DMS153 treated with DMSO at 0.1 percent for 48 hours (cell line): ENCODE measurements around the gene KSR1.

Source experiments
- DNase-seq: peaks from one replicate; lab custom pipeline; 2025; ENCODE audit not compliant: unreplicated experiment; lab: John Stamatoyannopoulos, UW

The KSR1 gene

GRCh38 chr17:27533874-27534815 lies 77.9 kb downstream of the KSR1 start:
- no peak for DNase-seq

- DNase-seq = no peak
Observed at GRCh38 chr17:27535178-27535928, 79.1 kb downstream of the KSR1 start.

- DNase-seq = no peak
Observed at GRCh38 chr17:27535975-27536374, 79.7 kb downstream of the KSR1 start.

- DNase-seq = no peak
Observed at GRCh38 chr17:27536781-27537180, 80.5 kb downstream of the KSR1 start.

- no peak for DNase-seq
Observed at GRCh38 chr17:27538156-27538955, 82.1 kb downstream of the KSR1 start.

DNA sequence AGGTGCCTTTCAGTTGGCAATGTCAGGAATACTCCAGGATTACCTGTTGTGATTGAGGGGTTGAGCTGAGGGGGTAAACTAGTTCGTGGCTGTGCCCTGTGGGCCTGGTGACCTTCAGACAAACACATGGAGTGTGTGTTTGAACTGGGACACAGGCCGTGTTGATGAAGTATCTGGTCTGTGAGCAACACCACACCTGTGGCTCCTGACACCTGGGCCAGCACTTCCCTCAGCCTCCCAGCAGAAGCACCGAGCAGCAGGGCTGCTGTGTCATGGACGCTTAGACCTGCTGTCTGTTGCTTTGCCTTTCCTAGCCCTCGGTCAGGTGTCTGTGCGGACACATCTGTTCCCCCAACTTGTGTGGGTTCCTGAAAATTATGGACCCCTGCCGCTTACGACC lies 82.9 kb downstream of the KSR1 start:
- no peak for DNase-seq

- DNase-seq = no peak
Observed at GRCh38 chr17:27539794-27540317, 83.6 kb downstream of the KSR1 start.

DNA sequence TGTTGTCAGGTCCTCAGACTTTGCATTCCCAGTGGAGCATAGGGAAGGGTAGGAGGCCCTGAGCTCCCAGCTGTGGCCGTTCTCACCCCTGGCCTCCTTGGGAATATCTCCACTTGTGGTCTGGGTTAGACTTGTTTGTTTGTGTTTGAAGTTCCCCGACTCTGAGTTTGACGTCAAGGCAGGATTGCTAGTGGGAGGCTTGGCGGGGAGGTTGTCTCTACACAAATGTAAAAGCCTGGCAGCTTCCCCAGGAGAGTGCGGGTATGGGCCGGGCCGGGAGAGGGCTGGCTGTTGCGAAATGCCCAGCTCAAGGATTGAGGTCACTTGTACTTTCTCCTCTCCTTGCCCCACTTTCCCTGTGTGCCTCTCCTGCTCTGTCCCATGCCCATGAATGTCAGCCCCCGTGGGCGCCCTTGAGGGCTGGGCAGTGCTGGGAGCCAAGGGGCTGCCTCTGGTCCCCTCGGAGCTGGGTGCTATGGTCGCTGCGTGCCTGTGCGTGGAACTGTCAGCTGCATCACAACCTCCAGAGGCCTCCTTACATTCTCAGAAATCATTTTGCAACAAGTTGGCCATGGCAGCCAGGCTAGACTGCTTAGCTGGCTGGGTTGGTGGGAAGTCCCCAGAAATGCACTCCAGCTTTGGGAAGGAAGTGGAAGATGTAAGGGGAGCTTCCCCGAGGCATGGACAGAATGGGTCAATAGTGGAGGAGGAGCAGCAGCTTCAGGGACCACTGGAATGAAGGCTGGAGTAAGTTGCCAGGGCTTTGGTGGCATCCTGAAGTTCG lies 84.3 kb downstream of the KSR1 start:
- DNase-seq = no peak

DNA sequence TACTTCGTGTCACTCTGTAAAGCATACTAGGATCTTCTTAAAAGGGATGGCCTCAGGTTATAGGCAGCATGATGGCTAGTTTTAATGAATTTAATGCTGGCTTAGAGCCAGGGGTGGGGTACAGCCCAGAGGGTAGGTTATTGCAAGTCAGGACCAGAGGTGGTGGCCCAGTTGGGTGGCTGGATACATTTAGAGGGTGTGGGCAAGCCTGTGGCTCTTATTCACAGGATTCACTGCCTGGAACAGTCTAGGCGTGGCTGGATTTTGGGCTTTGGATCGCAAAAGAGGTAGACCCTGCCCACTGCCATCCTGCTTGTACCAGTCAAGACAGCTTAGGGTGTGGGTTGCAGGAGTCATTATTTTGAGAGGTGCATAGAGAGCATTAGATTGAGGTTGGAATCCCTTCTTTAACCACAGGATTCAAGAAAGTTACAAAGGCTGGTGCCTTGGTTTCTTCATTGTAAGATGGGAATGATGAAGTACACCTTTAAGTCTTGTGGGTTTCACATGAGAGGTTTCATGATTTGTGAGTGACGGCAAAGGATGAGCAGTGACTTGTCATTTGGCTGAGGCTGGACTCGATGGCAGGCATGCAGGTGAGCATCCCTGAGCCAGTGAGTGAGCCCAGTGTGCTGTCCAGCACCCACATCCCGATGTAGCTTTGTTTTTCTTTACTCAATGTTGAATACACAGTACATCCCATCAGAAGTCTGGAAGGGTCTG lies 85.2 kb downstream of the KSR1 start:
- DNase-seq = no peak

- DNase-seq = no peak
Observed at GRCh38 chr17:27542841-27543463, 86.7 kb downstream of the KSR1 start.

- DNase-seq = no peak
Observed at GRCh38 chr17:27543464-27543856, 87.2 kb downstream of the KSR1 start.

GRCh38 chr17:27543958-27544349 lies 87.7 kb downstream of the KSR1 start:
- DNase-seq = no peak

- DNase-seq = no peak
Observed at GRCh38 chr17:27544350-27545131, 88.3 kb downstream of the KSR1 start.

DNA sequence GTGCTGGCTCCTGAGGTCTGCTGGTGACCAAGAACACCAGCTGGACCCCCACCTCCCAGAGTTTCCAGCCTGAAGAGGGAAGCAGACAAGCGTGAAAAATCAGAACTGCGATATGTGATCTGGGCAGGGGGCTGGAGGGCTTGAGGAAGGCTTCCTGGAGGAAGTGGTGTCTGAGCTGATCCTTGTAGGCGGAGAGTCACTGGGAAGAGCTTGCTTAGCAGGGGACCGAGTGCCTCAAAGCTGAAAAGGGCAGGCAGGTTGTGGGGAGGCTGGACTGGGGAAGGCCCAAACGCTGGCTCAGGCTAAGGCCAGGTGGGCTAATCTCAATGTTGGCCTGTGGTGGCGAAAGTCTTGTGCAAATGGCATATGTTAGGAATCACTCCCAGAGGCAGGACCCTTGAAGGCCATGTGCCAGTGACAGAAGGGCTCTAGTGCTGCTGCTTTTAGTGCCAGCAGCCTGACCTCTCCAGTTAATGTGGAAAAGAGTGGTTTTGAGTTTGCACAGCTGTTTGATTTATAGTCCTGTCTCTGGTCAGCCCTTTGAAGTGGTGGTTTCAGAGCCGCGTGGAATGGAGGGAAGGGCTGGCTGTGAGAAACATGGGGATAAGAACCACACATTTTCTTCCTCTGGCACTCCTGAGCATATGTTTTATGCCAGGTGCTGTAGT lies 89.4 kb downstream of the KSR1 start:
- DNase-seq = peak; percentile 38

DNA sequence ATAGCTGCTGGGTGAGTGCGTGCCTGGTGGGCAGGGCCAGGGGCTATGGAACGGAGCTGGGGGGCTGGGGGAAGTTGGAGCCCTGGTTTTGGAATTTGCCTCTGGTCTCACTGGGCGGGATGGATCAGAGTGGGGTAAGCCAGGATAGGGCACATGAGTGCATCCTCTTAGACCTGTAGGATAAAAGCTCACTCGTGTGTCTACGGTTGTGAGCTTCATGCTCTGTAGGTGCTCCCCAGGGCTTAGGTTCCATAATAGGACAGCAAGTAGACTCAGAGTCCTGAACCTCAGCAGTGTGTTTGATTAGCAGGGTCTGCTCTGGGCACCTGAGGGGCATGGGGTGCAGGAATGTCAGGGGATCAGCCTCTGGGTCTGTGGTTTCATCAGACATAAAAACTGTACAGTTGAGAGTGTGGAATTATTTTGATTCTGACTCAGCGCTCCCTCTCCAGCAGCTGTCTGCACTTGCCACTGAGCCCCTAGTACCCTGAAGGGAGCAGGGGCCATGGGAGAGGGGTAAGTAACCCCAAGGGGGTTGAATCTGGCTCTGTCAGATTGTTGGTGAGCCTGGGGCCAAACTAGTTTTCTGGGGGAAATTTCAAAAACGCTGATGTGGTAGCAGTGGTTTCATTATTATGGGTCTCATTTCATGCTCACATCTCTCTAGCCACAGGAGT lies 90.5 kb downstream of the KSR1 start:
- DNase-seq = no peak

- no peak for DNase-seq
Observed at GRCh38 chr17:27547301-27547683, 91.0 kb downstream of the KSR1 start.

DNA sequence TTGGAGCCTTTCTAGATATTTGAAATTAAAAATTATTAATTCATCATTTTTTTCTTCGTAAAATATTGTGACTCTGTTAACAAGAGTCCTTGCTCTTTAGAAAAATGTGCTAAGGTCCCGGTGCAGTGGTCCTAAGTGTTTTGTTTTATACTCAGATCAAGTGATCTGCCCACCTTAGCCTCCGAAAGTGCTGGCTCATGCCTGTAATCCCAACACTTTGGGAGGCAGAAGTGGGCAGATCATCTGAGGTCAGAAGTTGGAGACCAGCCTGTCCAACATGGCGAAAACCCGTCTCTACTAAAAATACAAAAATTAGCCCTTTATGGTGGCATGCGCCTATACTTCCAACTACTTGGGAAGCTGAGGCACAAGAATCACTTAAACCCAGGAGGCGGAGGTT lies 92.1 kb downstream of the KSR1 start:
- DNase-seq = no peak
